Adipocyte (in vitro differentiated cells): Measurements from ENCODE around the gene CD3G.

Experiments
- DNase-seq: peaks from one replicate; pipeline ENCODE4 v3.0.0-alpha.2; 2015; ENCODE audit warnings: low read depth
- H3K27me3 ChIP-seq: replicated peaks from 2 replicates; pipeline ENCODE4 v1.7.0; 2013; ENCODE audit warnings: mild to moderate bottlenecking, low read length, moderate library complexity; ENCODE audit not compliant: control insufficient read depth, insufficient read depth
- H3K36me3 ChIP-seq: 2 replicates; pipeline ENCODE4 v1.7.0; 2013; ENCODE audit warnings: low read length, mild to moderate bottlenecking, moderate library complexity; ENCODE audit not compliant: control insufficient read depth, insufficient read depth, severe bottlenecking
- H3K4me1 ChIP-seq: 2 replicates; pipeline ENCODE4 v1.7.0; 2013; ENCODE audit warnings: mild to moderate bottlenecking, low read length, moderate library complexity; ENCODE audit not compliant: control insufficient read depth, insufficient read depth
- H3K4me3 ChIP-seq: 2 replicates; pipeline ENCODE4 v1.7.0; 2013; ENCODE audit warnings: mild to moderate bottlenecking, low read length, moderate library complexity
- H3K9ac ChIP-seq: 2 replicates; pipeline ENCODE4 v1.7.0; 2013; ENCODE audit warnings: mild to moderate bottlenecking, low read length, moderate library complexity
- H3K9me3 ChIP-seq: 2 replicates; pipeline ENCODE4 v1.7.0; 2013; ENCODE audit warnings: mild to moderate bottlenecking, low read length, moderate library complexity; ENCODE audit not compliant: control insufficient read depth

The CD3G gene

GRCh38 chr11:118325283-118325682 lies 18.9 kb upstream of the CD3G start:
- Histone ChIP-seq H3K27me3 (peaks cover 15% of the 10 kb centered on the region), H3K36me3 (no peaks in the 10 kb centered on the region), H3K4me1 (no peaks in the 10 kb centered on the region), H3K4me3 (no peak overlapping the region), H3K9ac (no peak overlapping the region), H3K9me3 (no peaks in the 10 kb centered on the region)
- no peak for DNase-seq

DNA sequence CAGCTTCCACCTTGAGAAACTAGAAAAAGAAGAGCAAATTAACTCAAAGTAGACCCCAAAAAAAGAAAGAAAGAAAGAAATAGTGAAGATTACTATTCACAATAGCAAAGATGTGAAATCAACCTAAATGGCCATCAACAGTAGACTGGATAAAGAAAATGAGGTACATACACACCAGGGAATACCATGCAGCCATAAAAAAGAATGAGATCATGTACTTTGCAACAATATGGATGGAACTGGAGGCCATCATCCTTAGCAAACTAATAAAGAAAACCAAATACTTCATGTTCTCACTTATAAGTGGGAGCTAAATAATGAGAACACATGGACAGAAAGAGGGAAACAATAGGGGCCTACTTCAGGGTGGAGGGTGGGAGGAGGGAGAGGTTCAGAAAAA lies 15.4 kb upstream of the CD3G start:
- Histone ChIP-seq H3K4me3 (no peak overlapping the region), H3K36me3 (no peaks in the 10 kb centered on the region), H3K27me3 (peaks cover 8% of the 10 kb centered on the region), H3K9ac (no peak overlapping the region), H3K9me3 (no peaks in the 10 kb centered on the region), H3K4me1 (no peaks in the 10 kb centered on the region)
- no peak for DNase-seq

DNA sequence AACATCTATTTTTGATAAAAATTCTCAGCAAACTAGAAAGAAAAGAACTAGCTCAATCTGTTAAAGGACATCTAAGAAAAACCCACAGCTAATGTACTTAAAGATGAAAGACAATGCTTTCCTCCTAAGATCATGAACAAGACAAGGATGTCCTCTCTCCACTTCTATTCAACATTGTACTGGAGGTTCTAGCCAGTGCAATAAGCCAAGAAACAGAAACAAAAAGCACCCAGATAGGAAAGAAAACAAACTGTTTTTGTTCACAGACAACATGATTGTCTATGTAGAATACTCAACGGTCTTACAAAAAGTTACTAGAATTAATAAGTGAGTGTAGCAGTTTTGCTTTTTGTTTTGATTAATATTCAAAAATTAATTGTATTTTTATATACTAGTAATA lies 9.4 kb upstream of the CD3G start:
- Histone ChIP-seq H3K36me3 (no peaks in the 10 kb centered on the region), H3K4me1 (no peaks in the 10 kb centered on the region), H3K9me3 (no peaks in the 10 kb centered on the region), H3K9ac (no peak overlapping the region), H3K27me3 (peaks cover 10% of the 10 kb centered on the region), H3K4me3 (no peak overlapping the region)
- DNase-seq, result no peak

GRCh38 chr11:118338637-118339061 lies 5.5 kb upstream of the CD3G start:
- Histone ChIP-seq H3K4me1 (no peaks in the 10 kb centered on the region), H3K4me3 (no peak overlapping the region), H3K9me3 (no peaks in the 10 kb centered on the region), H3K36me3 (no peaks in the 10 kb centered on the region), H3K9ac (no peak overlapping the region), H3K27me3 (peaks cover 36% of the 10 kb centered on the region)
- DNase-seq, result no peak

GRCh38 chr11:118339281-118339961 lies 4.7 kb upstream of the CD3G start:
- H3K36me3 ChIP-seq, result no peaks in the 10 kb centered on the region
- DNase-seq, result no peak
- no peaks in the 10 kb centered on the region for H3K9me3 ChIP-seq
- H3K4me1 ChIP-seq, result no peaks in the 10 kb centered on the region
- H3K4me3 ChIP-seq, result no peak overlapping the region
- H3K9ac ChIP-seq, result no peak overlapping the region
- peaks cover 44% of the 10 kb centered on the region for H3K27me3 ChIP-seq

DNA sequence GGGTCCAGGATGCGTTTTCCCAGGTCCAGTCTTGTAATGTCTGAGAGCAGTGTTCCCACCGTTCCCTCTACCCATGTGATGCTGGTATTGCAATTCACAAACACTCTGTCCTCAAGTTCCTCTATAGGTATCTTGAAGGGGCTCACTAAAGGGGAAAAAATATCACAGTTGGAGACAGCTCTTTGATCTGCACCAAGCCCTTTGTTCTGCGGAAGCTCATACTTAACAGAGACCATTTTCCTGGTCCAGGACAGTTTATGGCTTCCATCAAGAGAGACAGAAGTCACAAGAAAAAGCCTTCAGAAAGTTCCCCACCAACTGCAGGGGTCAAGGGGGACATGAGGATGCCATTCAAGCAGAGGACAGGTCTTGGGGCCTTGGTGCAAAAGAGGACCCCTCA lies 3.7 kb upstream of the CD3G start:
- no peak overlapping the region for H3K9ac ChIP-seq
- no peaks in the 10 kb centered on the region for H3K9me3 ChIP-seq
- no peaks in the 10 kb centered on the region for H3K4me1 ChIP-seq
- H3K27me3 ChIP-seq, result peaks cover 51% of the 10 kb centered on the region
- no peak for DNase-seq
- no peaks in the 10 kb centered on the region for H3K36me3 ChIP-seq
- H3K4me3 ChIP-seq, result no peak overlapping the region

GRCh38 chr11:118341261-118341660 lies 2.9 kb upstream of the CD3G start:
- H3K36me3 ChIP-seq, result no peaks in the 10 kb centered on the region
- H3K4me3 ChIP-seq, result no peak overlapping the region
- H3K9me3 ChIP-seq, result no peaks in the 10 kb centered on the region
- H3K27me3 ChIP-seq, result peaks cover 51% of the 10 kb centered on the region
- no peaks in the 10 kb centered on the region for H3K4me1 ChIP-seq
- no peak overlapping the region for H3K9ac ChIP-seq
- DNase-seq, result no peak

- Histone ChIP-seq H3K4me3 (no peak overlapping the region), H3K9me3 (no peaks in the 10 kb centered on the region), H3K27me3 (peaks cover 53% of the 10 kb centered on the region), H3K4me1 (no peaks in the 10 kb centered on the region), H3K36me3 (no peaks in the 10 kb centered on the region), H3K9ac (no peak overlapping the region)
- no peak for DNase-seq
Observed at GRCh38 chr11:118341815-118342489, 2.2 kb upstream of the CD3G start.

- Histone ChIP-seq H3K27me3 (peaks cover 55% of the 10 kb centered on the region), H3K4me1 (no peaks in the 10 kb centered on the region), H3K9me3 (no peaks in the 10 kb centered on the region), H3K36me3 (no peaks in the 10 kb centered on the region), H3K9ac (no peak within 1 kb of the TSS), H3K4me3 (no peak within 1 kb of the TSS)
- DNase-seq, result no peak
Observed at GRCh38 chr11:118342503-118343161, 1.5 kb upstream of the CD3G start, which contains the start of gene CD3D. Gene CD3D (minus strand): TSS chr11:118342705. CDS start chr11:118342607, 98 bp downstream.

DNA sequence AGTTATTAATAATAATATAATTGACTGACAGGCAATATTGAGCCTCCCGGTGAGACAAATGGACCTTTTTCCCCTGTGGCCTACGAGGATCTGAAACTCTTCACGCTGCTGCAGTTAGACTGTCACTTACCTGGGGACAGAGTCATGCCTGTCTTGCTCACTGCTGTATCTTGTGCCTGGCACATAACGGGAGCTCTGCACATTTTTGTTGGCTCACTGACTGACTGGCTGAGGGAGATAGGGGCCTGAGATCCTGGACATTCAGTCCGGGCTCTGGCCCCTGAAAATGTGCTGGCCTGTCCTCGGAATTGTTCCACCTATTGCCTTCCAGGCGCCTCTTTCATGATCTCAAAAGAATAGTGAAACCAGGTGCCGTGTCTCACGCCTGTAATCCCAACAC lies 896 bp upstream of the CD3G start:
- Histone ChIP-seq H3K36me3 (no peaks in the 10 kb centered on the region), H3K4me1 (no peaks in the 10 kb centered on the region), H3K9ac (no peak overlapping the region), H3K27me3 (peaks cover 62% of the 10 kb centered on the region), H3K9me3 (no peaks in the 10 kb centered on the region), H3K4me3 (no peak overlapping the region)
- no peak for DNase-seq

DNA sequence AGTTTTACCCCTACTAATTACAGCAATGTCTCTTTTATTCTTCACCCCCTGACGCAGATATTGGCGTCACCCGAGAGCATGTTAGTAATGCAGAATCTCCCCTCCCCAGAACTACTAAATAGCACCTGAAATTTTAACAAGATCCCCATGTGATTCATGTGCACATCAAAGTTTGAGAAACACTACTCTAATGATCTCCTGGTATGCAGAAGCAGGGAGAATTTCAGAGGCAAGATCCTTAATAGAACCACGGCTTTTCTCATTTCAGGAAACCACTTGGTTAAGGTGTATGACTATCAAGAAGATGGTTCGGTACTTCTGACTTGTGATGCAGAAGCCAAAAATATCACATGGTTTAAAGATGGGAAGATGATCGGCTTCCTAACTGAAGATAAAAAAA lies 5.3 kb downstream of the CD3G start:
- H3K27me3 ChIP-seq, result peaks cover 47% of the 10 kb centered on the region
- no peaks in the 10 kb centered on the region for H3K9me3 ChIP-seq
- H3K9ac ChIP-seq, result no peak overlapping the region

More for the DNA sequence above, 5.3 kb downstream of the CD3G start:
- Histone ChIP-seq H3K4me3 (no peak overlapping the region), H3K36me3 (no peaks in the 10 kb centered on the region), H3K4me1 (no peaks in the 10 kb centered on the region)
- no peak for DNase-seq
